DOHH2 (cell line): Measurements from ENCODE around the gene EPS15.

Experiments
- H3F3A ChIP-seq: fragments of 200-600 bp; sonication (generic), shearing (Covaris generic); 2 replicates; pipeline ENCODE4 v1.6.0; 2016; ENCODE audit warnings: antibody characterized with exemption, mild to moderate bottlenecking; ENCODE audit not compliant: control insufficient read depth, insufficient read depth
- H3K27ac ChIP-seq: fragments of 200-600 bp; sonication (generic); 2 replicates; pipeline ENCODE4 v1.5.1; 2014; ENCODE audit warnings: low read depth, mild to moderate bottlenecking, low read length, moderate library complexity
- H3K27me3 ChIP-seq: fragments of 200-600 bp; sonication (generic); 2 replicates; pipeline ENCODE4 v1.6.1; 2014; ENCODE audit warnings: mild to moderate bottlenecking, low read length, mixed read lengths; ENCODE audit not compliant: control insufficient read depth
- H3K36me3 ChIP-seq: fragments of 200-600 bp; sonication (generic); 2 replicates; pipeline ENCODE4 v1.6.1; 2014; ENCODE audit warnings: mild to moderate bottlenecking, low read length, moderate library complexity, mixed read lengths; ENCODE audit not compliant: control insufficient read depth
- H3K4me1 ChIP-seq: fragments of 200-600 bp; sonication (generic); 2 replicates; pipeline ENCODE4 v1.6.1; 2014; ENCODE audit warnings: mild to moderate bottlenecking, low read length, mixed read lengths; ENCODE audit not compliant: control insufficient read depth
- H3K4me2 ChIP-seq: fragments of 200-600 bp; sonication (generic); 2 replicates; pipeline ENCODE4 v1.6.0; 2014; ENCODE audit warnings: mild to moderate bottlenecking, low read length, moderate library complexity
- H3K4me3 ChIP-seq: fragments of 200-600 bp; sonication (generic); 2 replicates; pipeline ENCODE4 v1.5.1; 2014; ENCODE audit warnings: mild to moderate bottlenecking, low read length, mixed read lengths
- H3K79me2 ChIP-seq: fragments of 200-600 bp; sonication (generic); 2 replicates; pipeline ENCODE4 v1.6.1; 2014; ENCODE audit warnings: mild to moderate bottlenecking, low read length, mixed read lengths; ENCODE audit not compliant: control insufficient read depth
- H3K9me2 ChIP-seq: fragments of 200-600 bp; sonication (generic); replicated peaks from 2 replicates; pipeline ENCODE4 v1.6.1; 2014; ENCODE audit warnings: mild to moderate bottlenecking, low read length, mixed read lengths; ENCODE audit not compliant: control insufficient read depth
- H3K9me3 ChIP-seq: fragments of 200-600 bp; sonication (generic); 2 replicates; pipeline ENCODE4 v1.6.1; 2014; ENCODE audit warnings: antibody characterized with exemption, low read length, mixed read lengths; ENCODE audit not compliant: control insufficient read depth, insufficient read depth
- H4K20me1 ChIP-seq: fragments of 200-600 bp; sonication (generic); 2 replicates; pipeline ENCODE4 v1.6.0; 2014; ENCODE audit warnings: low read depth, mild to moderate bottlenecking, antibody characterized with exemption, low read length, moderate library complexity; ENCODE audit not compliant: control insufficient read depth, insufficient read depth
- EZH2phosphoT487 ChIP-seq: fragments of 200-600 bp; sonication (generic); IDR thresholded peaks from 2 replicates; pipeline ENCODE4 v1.6.1; 2017; ENCODE audit warnings: borderline replicate concordance, mild to moderate bottlenecking, antibody characterized with exemption, low read length, moderate library complexity, mixed read lengths
- TF ChIP-seq, protein P1 (sequence below): fragments of 200-600 bp; sonication (generic); IDR thresholded peaks from one replicate; pipeline ENCODE4 v1.5.1; 2014; ENCODE audit warnings: antibody characterized with exemption, mild to moderate bottlenecking, low read depth, low read length; ENCODE audit not compliant: poor library complexity, severe bottlenecking

Gene EPS15

DNA sequence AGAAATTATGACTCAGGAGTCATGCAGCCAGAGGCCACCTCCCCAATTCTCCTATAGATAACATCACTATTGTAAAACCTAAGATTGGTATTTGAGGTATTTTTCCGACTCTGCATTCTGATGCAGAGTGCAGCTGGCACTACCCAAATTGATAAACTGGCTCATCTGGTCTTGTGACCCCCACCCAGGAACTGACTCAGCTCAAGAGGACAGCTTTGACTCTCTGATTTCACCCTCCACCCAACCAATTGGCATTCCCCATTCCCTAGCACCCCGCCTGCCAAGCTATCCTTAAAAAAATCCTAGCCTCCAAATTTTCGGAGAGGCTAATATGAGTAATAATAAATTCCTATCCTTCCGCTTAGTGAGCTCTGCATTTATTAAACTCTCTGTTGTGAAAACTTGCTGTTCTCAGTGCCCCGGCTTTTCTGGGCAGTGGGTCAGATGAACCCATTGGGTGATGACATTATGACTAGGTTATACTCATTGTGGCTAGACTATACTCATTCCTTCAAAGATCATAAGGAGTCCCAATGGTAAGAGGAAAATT, 39.4 kb upstream of the EPS15 start:
- Histone ChIP-seq H4K20me1 (no peaks in the 10 kb centered on the region), H3F3A (no peaks in the 10 kb centered on the region), H3K27me3 (no peaks in the 10 kb centered on the region), H3K9me2 (no peaks in the 10 kb centered on the region), H3K9me3 (no peaks in the 10 kb centered on the region), H3K36me3 (no peaks in the 10 kb centered on the region), H3K79me2 (no peaks in the 10 kb centered on the region), H3K4me3 (no peak overlapping the region), H3K4me1 (no peaks in the 10 kb centered on the region), H3K4me2 (no peak overlapping the region), H3K27ac (no peak overlapping the region)
- TF ChIP-seq, protein P1, sequence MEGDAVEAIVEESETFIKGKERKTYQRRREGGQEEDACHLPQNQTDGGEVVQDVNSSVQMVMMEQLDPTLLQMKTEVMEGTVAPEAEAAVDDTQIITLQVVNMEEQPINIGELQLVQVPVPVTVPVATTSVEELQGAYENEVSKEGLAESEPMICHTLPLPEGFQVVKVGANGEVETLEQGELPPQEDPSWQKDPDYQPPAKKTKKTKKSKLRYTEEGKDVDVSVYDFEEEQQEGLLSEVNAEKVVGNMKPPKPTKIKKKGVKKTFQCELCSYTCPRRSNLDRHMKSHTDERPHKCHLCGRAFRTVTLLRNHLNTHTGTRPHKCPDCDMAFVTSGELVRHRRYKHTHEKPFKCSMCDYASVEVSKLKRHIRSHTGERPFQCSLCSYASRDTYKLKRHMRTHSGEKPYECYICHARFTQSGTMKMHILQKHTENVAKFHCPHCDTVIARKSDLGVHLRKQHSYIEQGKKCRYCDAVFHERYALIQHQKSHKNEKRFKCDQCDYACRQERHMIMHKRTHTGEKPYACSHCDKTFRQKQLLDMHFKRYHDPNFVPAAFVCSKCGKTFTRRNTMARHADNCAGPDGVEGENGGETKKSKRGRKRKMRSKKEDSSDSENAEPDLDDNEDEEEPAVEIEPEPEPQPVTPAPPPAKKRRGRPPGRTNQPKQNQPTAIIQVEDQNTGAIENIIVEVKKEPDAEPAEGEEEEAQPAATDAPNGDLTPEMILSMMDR = no peak
- no peak for TF ChIP-seq EZH2phosphoT487

DNA sequence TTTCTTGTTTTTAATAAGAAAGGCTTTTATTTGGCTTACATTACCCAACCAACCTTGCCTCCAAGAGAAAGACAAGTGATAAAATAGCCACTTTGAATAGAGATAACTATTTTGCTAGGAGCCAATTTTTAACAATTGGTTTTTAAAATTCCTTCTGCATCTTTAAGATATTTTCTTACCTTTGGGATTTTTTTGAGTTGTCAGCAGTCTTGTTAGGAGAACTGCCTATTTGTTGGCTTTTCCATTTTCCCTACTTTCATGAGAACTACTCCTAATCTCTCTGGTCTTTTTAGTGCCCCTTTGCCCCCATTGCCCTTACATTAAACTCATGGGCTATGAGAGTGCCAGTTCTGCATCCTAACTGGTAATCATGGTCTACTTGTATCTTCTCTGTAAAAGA, 38.1 kb upstream of the EPS15 start:
- Histone ChIP-seq H3K4me2 (no peak overlapping the region), H3K27me3 (no peaks in the 10 kb centered on the region), H3K9me3 (no peaks in the 10 kb centered on the region), H3F3A (no peaks in the 10 kb centered on the region), H3K4me1 (no peaks in the 10 kb centered on the region), H3K27ac (no peak overlapping the region), H3K79me2 (no peaks in the 10 kb centered on the region), H3K4me3 (no peak overlapping the region), H4K20me1 (no peaks in the 10 kb centered on the region), H3K9me2 (no peaks in the 10 kb centered on the region), H3K36me3 (no peaks in the 10 kb centered on the region)
- TF ChIP-seq EZH2phosphoT487 = no peak
- TF ChIP-seq, protein P1 = no peak

DNA sequence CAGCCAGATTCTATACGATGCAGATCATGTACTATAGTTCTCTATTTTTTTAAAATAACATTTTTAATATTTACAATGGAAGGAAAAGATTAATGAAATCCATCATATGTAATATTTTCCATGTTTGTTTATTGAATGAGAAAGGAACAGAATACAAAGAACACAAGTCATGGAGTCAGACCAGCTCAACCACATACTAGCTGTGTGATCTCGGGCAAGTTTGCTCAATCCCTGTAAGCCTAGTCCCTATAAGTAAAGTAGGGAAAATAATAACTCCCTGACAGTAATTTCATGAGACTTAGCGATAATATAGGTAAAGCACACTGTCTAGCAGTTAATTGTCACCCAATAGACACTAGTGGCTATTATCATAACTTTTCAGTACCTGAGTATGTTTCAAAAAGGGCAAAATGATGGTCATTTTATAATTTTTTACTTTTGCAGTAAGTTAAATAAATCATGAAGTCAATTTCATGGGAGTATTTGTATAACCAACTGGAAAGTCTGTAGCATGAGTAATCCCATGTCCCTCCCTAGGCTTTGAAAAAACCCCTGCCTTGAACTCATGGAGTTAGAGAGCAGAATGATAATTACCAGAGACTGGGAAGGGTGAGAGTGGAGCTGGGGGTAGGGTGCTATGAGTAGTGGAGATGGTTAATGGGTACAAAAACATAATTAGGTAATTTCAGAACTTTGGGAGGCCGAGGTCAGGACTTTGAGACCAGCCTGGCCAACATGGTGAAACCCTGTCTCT, 37.0 kb upstream of the EPS15 start:
- H3K27me3 ChIP-seq = no peaks in the 10 kb centered on the region
- no peaks in the 10 kb centered on the region for H3K9me3 ChIP-seq
- no peaks in the 10 kb centered on the region for H3K79me2 ChIP-seq
- no peak overlapping the region for H3K4me2 ChIP-seq
- H3K36me3 ChIP-seq = no peaks in the 10 kb centered on the region
- no peaks in the 10 kb centered on the region for H3K9me2 ChIP-seq
- H4K20me1 ChIP-seq = no peaks in the 10 kb centered on the region
- no peaks in the 10 kb centered on the region for H3K4me1 ChIP-seq
- H3K4me3 ChIP-seq = no peak overlapping the region
- 0 out of 2 replicates have a peak, but pooled peaks cover 1% of the 10 kb centered on the region for H3F3A ChIP-seq
- no peak for TF ChIP-seq EZH2phosphoT487
- TF ChIP-seq, protein P1 = no peak
- no peak overlapping the region for H3K27ac ChIP-seq
